Caco-2 (cell line): ENCODE measurements around the gene ADAMTS13. TPM values are rescaled to one million over a fixed set of nuclear protein-coding genes. Genes with fewer than 3 reads are reported as not detected.
"Not testable (repeated sequence)": the region's sequence is repeated elsewhere in the genome, so short reads cannot be mapped to it uniquely, and the experiment has no call there.

Experiments
- BruUV-seq: library from RNA; stranded (reverse); fragments of 400-500 nt; replicated peaks from 2 replicates; lab custom pipeline; 2021; lab: Mats Ljungman, UMichigan
- CTCF ChIA-PET: fragments of 300-600 bp; sonication (Branson Sonifier 250); formaldehyde crosslinking; loops from one replicate; lab custom pipeline; 2022; ENCODE audit warnings: antibody characterized with exemption; lab: Charles Lee
- POLR2A ChIA-PET: fragments of 300-600 bp; sonication (Branson Sonifier 250); formaldehyde crosslinking; loops from one replicate; lab custom pipeline; 2022; ENCODE audit warnings: antibody characterized with exemption; lab: Charles Lee
- DNase-seq, 2 experiments: peaks; one replicate each; pipeline versions ENCODE4 v3.0.0 to v3.0.0-alpha.2; 2020 to 2022
- H3K27me3 ChIP-seq: replicated peaks from 2 replicates; pipeline ENCODE4 v1.6.0; 2011; ENCODE audit warnings: low read length; ENCODE audit not compliant: control insufficient read depth, insufficient read depth
- H3K36me3 ChIP-seq: 2 replicates; pipeline ENCODE4 v1.5.1; 2011; ENCODE audit warnings: low read length; ENCODE audit not compliant: control insufficient read depth, insufficient read depth
- H3K4me1 ChIP-seq: fragments of 250-450 bp; sonication (Bioruptor Pico); 2 replicates; pipeline ENCODE4 v1.5.1; 2020; ENCODE audit warnings: mild to moderate bottlenecking
- H3K4me3 ChIP-seq: 2 replicates; pipeline ENCODE4 v1.5.1; 2011; ENCODE audit warnings: low read depth, mild to moderate bottlenecking, control low read depth, low read length
- H3K9me3 ChIP-seq: fragments of 250-450 bp; sonication (Bioruptor Pico); 2 replicates; pipeline ENCODE4 v1.5.1; 2020; ENCODE audit warnings: mild to moderate bottlenecking, moderate library complexity
- H3K27ac Mint-ChIP-seq: one replicate; pipeline ENCODE4 v1.8.0; 2022; ENCODE audit warnings: mixed read lengths; ENCODE audit not compliant: unreplicated experiment
- H3K27me3 Mint-ChIP-seq: one replicate; pipeline ENCODE4 v1.8.0; 2022; ENCODE audit warnings: mixed read lengths; ENCODE audit not compliant: insufficient read depth, unreplicated experiment
- H3K36me3 Mint-ChIP-seq: one replicate; pipeline ENCODE4 v1.8.0; 2022; ENCODE audit warnings: mild to moderate bottlenecking, mixed read lengths; ENCODE audit not compliant: insufficient read depth, unreplicated experiment
- H3K4me1 Mint-ChIP-seq: one replicate; pipeline ENCODE4 v1.8.0; 2022; ENCODE audit warnings: low read depth, mixed read lengths; ENCODE audit not compliant: unreplicated experiment
- H3K4me3 Mint-ChIP-seq: one replicate; pipeline ENCODE4 v1.8.0; 2022; ENCODE audit warnings: mild to moderate bottlenecking, moderate library complexity, mixed read lengths; ENCODE audit not compliant: unreplicated experiment
- H3K9me3 Mint-ChIP-seq: one replicate; pipeline ENCODE4 v1.8.0; 2022; ENCODE audit warnings: mixed read lengths; ENCODE audit not compliant: unreplicated experiment
- CTCF ChIP-seq, 2 experiments: fragments of 200-600 bp in 1 of 2; IDR thresholded peaks; 1 replicate in 1 of 2; 2 replicates in 1 of 2; pipeline versions ENCODE4 v1.5.1 to v1.8.0; 2011 to 2022; ENCODE audit warnings: antibody characterized with exemption in 1 of 2, control low read depth in 1 of 2, inconsistent platforms in 1 of 2, low read depth in 1 of 2, low read length in 1 of 2, mild to moderate bottlenecking in 1 of 2, moderate library complexity in 1 of 2; ENCODE audit not compliant: insufficient read depth in 1 of 2, severe bottlenecking in 1 of 2, unreplicated experiment in 1 of 2
- intact Hi-C: fragments of 100-400 bp; cut with micrococcal nuclease; formaldehyde crosslinking; loops from one replicate; pipeline ENCODE4 v1.10.0; 2022; ENCODE audit not compliant: unreplicated experiment
- total RNA-seq: library from RNA; stranded (reverse); gene quantifications from 2 replicates; pipeline ENCODE4 v1.2.3, GENCODE V29; 2022

ADAMTS13 gene
- total RNA-seq, 1 experiment from 2014 or later, result 6.2 TPM

DNA sequence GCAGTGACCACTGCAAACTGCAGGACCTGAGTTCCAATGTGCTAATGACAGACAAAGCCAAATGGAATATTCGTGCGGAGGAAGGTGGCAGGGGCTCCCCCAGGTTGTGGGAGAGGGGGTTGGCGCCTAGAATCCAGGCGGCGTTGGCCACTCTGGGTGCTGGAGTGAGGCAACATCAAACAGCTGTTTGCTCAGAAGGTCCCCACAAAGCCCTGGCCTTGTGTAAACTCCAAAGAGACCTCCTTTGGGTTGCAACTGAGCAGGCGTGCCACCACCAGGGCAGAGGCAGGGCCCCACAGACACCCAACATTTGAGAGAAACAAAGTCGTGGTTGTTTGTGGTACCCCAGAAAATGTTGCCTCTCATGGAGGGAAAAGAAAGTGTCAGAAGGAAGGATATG lies 31.5 kb upstream of the ADAMTS13 start:
- no peak overlapping the region for H3K4me3 Mint-ChIP-seq
- TF ChIP-seq CTCF (IDR thresholded peaks at IDR 0.05; ENCODE audit: insufficient read depth in 1 of 2, low read depth in 1 of 2, low read length in 1 of 2, severe bottlenecking in 1 of 2, unreplicated experiment in 1 of 2), result no peak
- H3K36me3 Mint-ChIP-seq, result no peaks in the 10 kb centered on the region
- ChIA-PET POLR2A (no interaction called here), CTCF (no interaction called here)
- no peak for DNase-seq
- Histone ChIP-seq H3K27me3 (no peaks in the 10 kb centered on the region), H3K4me3 (no peak overlapping the region), H3K4me1 (peaks cover 17% of the 10 kb centered on the region), H3K9me3 (no peaks in the 10 kb centered on the region), H3K36me3 (no peaks in the 10 kb centered on the region)
- intact Hi-C loops, result no loop called here
- H3K4me1 Mint-ChIP-seq, result peaks cover 12% of the 10 kb centered on the region
- H3K27ac Mint-ChIP-seq, result peak overlapping the region; percentile 70
- H3K27me3 Mint-ChIP-seq, result no peaks in the 10 kb centered on the region
- no peaks in the 10 kb centered on the region for H3K9me3 Mint-ChIP-seq
- BruUV-seq, result no TSS peak

DNA sequence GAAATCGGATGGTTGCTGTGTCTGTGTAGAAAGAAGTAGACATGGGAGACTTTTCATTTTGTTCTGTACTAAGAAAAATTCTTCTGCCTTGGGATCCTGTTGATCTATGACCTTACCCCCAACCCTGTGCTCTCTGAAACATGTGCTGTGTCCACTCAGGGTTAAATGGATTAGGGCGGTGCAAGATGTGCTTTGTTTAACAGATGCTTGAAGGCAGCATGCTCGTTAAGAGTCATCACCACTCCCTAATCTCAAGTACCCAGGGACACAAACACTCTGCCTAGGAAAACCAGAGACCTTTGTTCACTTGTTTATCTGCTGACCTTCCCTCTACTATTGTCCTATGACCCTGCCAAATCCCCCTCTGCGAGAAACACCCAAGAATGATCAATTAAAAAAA lies 30.7 kb upstream of the ADAMTS13 start:
- H3K4me1 ChIP-seq, result peaks cover 17% of the 10 kb centered on the region
- H3K36me3 ChIP-seq, H3K4me3 ChIP-seq, H3K9me3 Mint-ChIP-seq, H3K9me3 ChIP-seq, H3K27me3 ChIP-seq, H3K27me3 Mint-ChIP-seq, H3K36me3 Mint-ChIP-seq, intact Hi-C loops, BruUV-seq, DNase-seq, POLR2A ChIA-PET, CTCF ChIA-PET: not testable (repeated sequence)
- H3K4me3 Mint-ChIP-seq, result peak overlapping the region; percentile 61
- peaks cover 12% of the 10 kb centered on the region for H3K4me1 Mint-ChIP-seq
- H3K27ac Mint-ChIP-seq, result peak overlapping the region; percentile 29

DNA sequence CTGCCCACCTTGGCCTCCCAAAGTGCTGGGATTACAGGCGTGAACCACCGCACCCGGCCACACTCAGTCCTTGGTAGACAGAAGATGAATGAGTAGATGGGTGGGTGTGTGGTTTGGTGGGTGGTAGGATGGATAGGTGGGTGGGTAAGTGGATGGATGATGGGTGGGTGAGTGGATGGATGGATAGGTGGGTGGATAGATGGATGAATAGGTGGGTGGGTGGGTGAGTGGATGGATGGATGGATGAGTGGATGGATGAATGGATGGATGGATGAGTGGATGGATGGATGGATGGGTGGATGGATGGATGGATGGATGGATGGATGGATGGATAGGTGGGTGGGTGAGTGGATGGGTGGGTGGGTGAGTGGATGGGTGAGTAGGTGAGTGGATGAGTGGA lies 29.9 kb upstream of the ADAMTS13 start:
- intact Hi-C loops, H3K27me3 ChIP-seq, DNase-seq, H3K36me3 ChIP-seq, H3K36me3 Mint-ChIP-seq, H3K9me3 Mint-ChIP-seq, H3K27me3 Mint-ChIP-seq, H3K9me3 ChIP-seq, BruUV-seq, H3K4me1 Mint-ChIP-seq: not testable (repeated sequence)
- POLR2A ChIA-PET, result interaction anchor here (0.6 to 0.7 kb wide), 3 partner anchors 14 to 154 kb away, joined by 5 to 9 read pairs (median 6); no protein-coding TSS in a partner anchor
- peaks cover 17% of the 10 kb centered on the region for H3K4me1 ChIP-seq
- CTCF ChIA-PET, result interaction anchor here (0.6 to 0.7 kb wide), 3 partner anchors 33 to 67 kb away, joined by 3 to 5 read pairs (median 4); partner anchors contain the start of genes MED22 and RPL7A
- H3K4me3 ChIP-seq, result peak overlapping the region; percentile 11
- peak overlapping the region; percentile 61 for H3K4me3 Mint-ChIP-seq
- peak overlapping the region; percentile 29 for H3K27ac Mint-ChIP-seq

GRCh38 chr9:133393399-133393798 lies 28.8 kb upstream of the ADAMTS13 start:
- intact Hi-C loops, result no loop called here
- H3K27ac Mint-ChIP-seq, result no peak overlapping the region
- peaks cover 5% of the 10 kb centered on the region for H3K4me1 Mint-ChIP-seq
- Histone ChIP-seq H3K36me3 (no peaks in the 10 kb centered on the region), H3K4me1 (peaks cover 17% of the 10 kb centered on the region), H3K4me3 (no peak overlapping the region), H3K9me3 (no peaks in the 10 kb centered on the region), H3K27me3 (no peaks in the 10 kb centered on the region)
- no peak for TF ChIP-seq CTCF (IDR thresholded peaks at IDR 0.05; ENCODE audit: insufficient read depth in 1 of 2, low read depth in 1 of 2, low read length in 1 of 2, severe bottlenecking in 1 of 2, unreplicated experiment in 1 of 2)
- no peak for DNase-seq
- no TSS peak for BruUV-seq
- H3K36me3 Mint-ChIP-seq, result no peaks in the 10 kb centered on the region
- POLR2A ChIA-PET, result no interaction called here
- H3K9me3 Mint-ChIP-seq, result no peaks in the 10 kb centered on the region
- H3K27me3 Mint-ChIP-seq, result no peaks in the 10 kb centered on the region
- CTCF ChIA-PET, result no interaction called here
- no peak overlapping the region for H3K4me3 Mint-ChIP-seq
